ENCODE measurements around the gene PEA15. TPM values are rescaled to one million over a fixed set of nuclear protein-coding genes. Genes with fewer than 3 reads are reported as not detected.

PEA15 gene
- total RNA-seq (2014; rRNA removed; shearing (Covaris generic)) (20.7 and 22.3 TPM in 2 replicates), total RNA-seq (2022) (25.7 and 30.5 TPM in 2 replicates), Bru-seq, nascent RNA (percentile 71 among the genes with signal in this experiment), BruChase-seq, experiment 1, labeled RNA remaining after a 6-hour chase (percentile 72 among the genes with signal in this experiment), BruChase-seq, experiment 2, labeled RNA remaining after a 2-hour chase (percentile 84 among the genes with signal in this experiment)
- long read RNA-seq, transcript PEA15-201 (4 exons, 2,471 nt), result major isoform, 8 of 17 reads
- long read RNA-seq, partial matches to known transcripts, result 0 of 17 reads
- long read RNA-seq, other reads (novel, unspliced or antisense), result 9 of 17 reads

DNA sequence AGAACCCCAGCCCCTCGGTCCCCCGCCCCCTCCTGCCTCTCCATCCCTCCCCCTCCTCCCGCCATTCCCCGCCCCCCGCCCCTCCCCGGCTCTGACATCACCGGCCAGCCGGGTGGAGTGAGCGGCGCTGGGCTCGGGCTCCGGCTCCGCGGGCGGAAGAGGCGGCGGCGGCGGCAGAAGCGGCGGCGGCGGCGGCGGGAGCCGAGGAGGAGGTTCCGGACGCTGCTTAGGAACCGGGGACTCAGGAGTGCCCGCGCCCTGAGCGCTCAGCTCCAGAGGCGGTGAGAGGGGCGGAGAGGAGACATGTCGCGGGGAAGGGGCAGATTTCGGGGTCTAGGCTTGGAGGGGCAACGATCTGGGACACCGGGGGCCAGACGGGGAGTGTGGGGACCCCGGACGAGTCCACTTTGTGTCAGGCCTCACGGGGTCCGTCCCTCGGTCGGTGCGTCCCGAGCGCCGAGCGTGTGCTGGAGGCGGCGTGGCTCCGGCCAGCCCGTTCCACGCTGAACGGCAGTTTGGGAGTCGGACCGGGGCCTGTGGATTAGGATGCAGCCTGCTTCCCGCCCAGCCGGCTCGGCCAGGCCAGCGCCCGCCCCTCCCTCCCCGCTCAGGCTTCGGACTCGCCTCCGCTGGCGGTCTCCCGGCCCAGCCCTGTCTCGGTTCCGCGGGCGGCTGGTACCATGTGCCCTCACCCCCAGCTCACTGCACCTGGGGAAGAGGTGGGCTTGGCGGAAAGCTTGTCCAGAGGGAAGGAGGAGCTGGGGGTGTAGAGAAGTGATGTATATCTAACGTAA, at the start of gene PEA15:
Gene PEA15 (plus strand): TSS at position 143 of the 794 bp plus-strand sequence. CDS start 6,161 bp downstream, outside the sequence.
- H3K36me3 ChIP-seq (ENCODE audit: insufficient read depth, low read length), result peaks cover 35% of the 10 kb centered on the region
- H3K9me3 ChIP-seq (ENCODE audit: low read length), result no peaks in the 10 kb centered on the region
- H3K9me2 ChIP-seq (ENCODE audit: insufficient read depth, low read length), result no peaks in the 10 kb centered on the region
- DNase-seq (ENCODE audit: low spot score), result peak; percentile 77
- peak within 1 kb of the TSS; percentile 97 for H3K4me2 ChIP-seq (ENCODE audit: low read length)
- H3K79me2 ChIP-seq (ENCODE audit: insufficient read depth, low read depth, low read length), result peaks cover 6% of the 10 kb centered on the region; the same call in 1 of the 2 replicates
- peaks cover 44% of the 10 kb centered on the region for H3K4me1 ChIP-seq (ENCODE audit: insufficient read depth, low read length, poor library complexity, severe bottlenecking)
- intact Hi-C loops (cut with micrococcal nuclease; ENCODE audit: unreplicated experiment), result loop anchor here (2.0 kb wide), 1 partner anchor 57 kb away; the partner anchor contains the start of gene DCAF8
- peak within 1 kb of the TSS; percentile 81 for H3K27ac ChIP-seq (ENCODE audit: low read depth, low read length, poor library complexity, severe bottlenecking)
- BruUV-seq (replicated peaks), result no TSS peak
- POLR2A ChIA-PET, result interaction anchor here (0.5 to 1.5 kb wide), 9 partner anchors 23 to 509 kb away, joined by 3 to 6 read pairs (median 3); partner anchors contain the start of genes DCAF8, IGSF8 and PEX19
- peak within 1 kb of the TSS; percentile 98 for H3K4me3 ChIP-seq (ENCODE audit: low read depth, low read length, poor library complexity, severe bottlenecking)
- CTCF ChIA-PET (ENCODE audit: unreplicated experiment), result interaction anchor here (0.6 to 1.0 kb wide), 2 partner anchors 12 to 336 kb away, joined by 3 read pairs; no protein-coding TSS in a partner anchor
- TF ChIP-seq CTCF (conservative IDR thresholded peaks at IDR 0.05; ENCODE audit: low read length) (no peak), EZH2phosphoT487 (IDR thresholded peaks at IDR 0.05; ENCODE audit: borderline replicate concordance, low read depth, low read length) (no peak)
- peak within 1 kb of the TSS; percentile 57 for H2AFZ ChIP-seq (ENCODE audit: low read length)
- 0 out of 2 replicates have a peak, but pooled peaks cover 5% of the 10 kb centered on the region for H4K20me1 ChIP-seq (ENCODE audit: insufficient read depth, low read length)

DNA sequence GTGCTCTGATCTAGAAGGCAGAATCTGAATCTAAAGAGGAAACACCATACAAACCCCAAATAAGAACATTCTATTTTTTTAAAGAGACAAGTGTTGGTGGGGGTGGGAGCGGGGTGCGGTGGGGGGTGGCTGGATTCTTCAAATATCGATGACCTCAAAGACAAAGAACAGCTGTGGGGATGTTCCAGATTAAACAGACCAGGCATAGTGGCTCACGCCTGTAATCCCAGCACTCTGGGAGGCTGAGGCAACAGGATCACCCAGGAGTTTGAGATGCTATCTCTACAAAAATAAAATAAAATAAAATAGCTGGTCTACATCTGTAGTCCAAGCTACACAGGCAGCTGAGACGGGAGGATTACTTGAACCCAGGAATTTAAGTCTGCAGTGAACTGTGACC, 48.8 kb upstream of the PEA15 start:
- H3K9me3 ChIP-seq (ENCODE audit: low read length), result no peaks in the 10 kb centered on the region
- H3K4me3 ChIP-seq (ENCODE audit: low read depth, low read length, poor library complexity, severe bottlenecking), result no peak overlapping the region
- DNase-seq (ENCODE audit: low spot score), result no peak
- H3K4me1 ChIP-seq (ENCODE audit: insufficient read depth, low read length, poor library complexity, severe bottlenecking), result no peaks in the 10 kb centered on the region
- H2AFZ ChIP-seq (ENCODE audit: low read length), result no peak overlapping the region
- H3K36me3 ChIP-seq (ENCODE audit: insufficient read depth, low read length), result no peaks in the 10 kb centered on the region
- intact Hi-C loops (cut with micrococcal nuclease; ENCODE audit: unreplicated experiment), result no loop called here
- no peak overlapping the region for H3K27ac ChIP-seq (ENCODE audit: low read depth, low read length, poor library complexity, severe bottlenecking)
- ChIA-PET POLR2A (interaction anchor here (0.9 kb wide), 1 partner anchor 181 kb away, joined by 3 read pairs; no protein-coding TSS in a partner anchor), CTCF (ENCODE audit: unreplicated experiment) (no interaction called here)
- no peaks in the 10 kb centered on the region for H4K20me1 ChIP-seq (ENCODE audit: insufficient read depth, low read length)
- H3K9me2 ChIP-seq (ENCODE audit: insufficient read depth, low read length), result no peaks in the 10 kb centered on the region
- H3K4me2 ChIP-seq (ENCODE audit: low read length), result no peak overlapping the region
- no peaks in the 10 kb centered on the region for H3K79me2 ChIP-seq (ENCODE audit: insufficient read depth, low read depth, low read length)
- TF ChIP-seq EZH2phosphoT487 (IDR thresholded peaks at IDR 0.05; ENCODE audit: borderline replicate concordance, low read depth, low read length) (no peak), CTCF (conservative IDR thresholded peaks at IDR 0.05; ENCODE audit: low read length) (no peak)
- BruUV-seq (replicated peaks), result no TSS peak
